CD4-positive, alpha-beta T cell treated with Interleukin-15 for 1 hour (primary cell): ENCODE results near the gene MACROD2.

Source experiments
- DNase-seq: peaks from one replicate; pipeline ENCODE4 v3.0.0-alpha.2; 2020

MACROD2 gene

GRCh38 chr20:14553774-14554534 is 558.6 kb downstream of the MACROD2 start:
- no peak for DNase-seq

- DNase-seq: no peak
These were observed 560.4 kb downstream of the MACROD2 start for GRCh38 chr20:14555676-14556075.

DNA sequence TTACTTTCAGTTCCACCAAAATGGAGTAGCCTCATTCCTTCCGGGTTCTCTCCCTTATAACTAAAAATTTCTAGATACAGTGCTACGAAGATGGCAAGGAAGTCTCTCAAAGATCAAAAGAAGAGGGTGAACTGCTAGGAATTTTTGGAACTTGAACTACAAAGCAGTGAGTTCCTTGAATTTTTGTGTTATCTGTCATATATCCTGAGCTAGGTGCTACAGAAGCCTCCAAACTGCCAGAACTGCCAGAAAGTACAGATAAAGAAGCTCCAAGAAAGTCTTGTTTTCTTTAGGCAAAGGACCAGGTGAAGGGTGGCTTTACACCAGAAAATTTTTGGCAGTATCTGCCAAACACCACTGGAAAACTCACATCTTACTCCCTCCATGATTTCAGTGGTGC is 560.9 kb downstream of the MACROD2 start:
- no peak for DNase-seq

DNA sequence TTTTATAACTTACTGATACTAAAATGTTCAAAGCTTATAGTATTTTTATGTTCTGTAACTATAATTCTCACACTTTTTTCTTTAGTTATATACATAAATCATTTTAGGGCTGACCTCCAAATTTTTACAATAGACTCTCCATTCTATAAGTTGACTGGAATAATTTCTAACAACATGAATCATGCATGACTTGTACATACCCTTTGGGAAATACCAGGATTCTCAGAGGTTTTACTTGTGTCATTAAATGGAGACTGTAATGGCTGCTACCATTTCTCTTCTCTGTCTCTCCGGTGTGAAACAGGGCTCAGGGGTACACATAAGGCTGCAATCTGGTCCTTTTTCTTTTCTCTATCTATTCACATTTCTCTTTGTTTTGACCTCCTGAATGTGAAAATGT is 564.3 kb downstream of the MACROD2 start:
- DNase-seq: no peak

DNA sequence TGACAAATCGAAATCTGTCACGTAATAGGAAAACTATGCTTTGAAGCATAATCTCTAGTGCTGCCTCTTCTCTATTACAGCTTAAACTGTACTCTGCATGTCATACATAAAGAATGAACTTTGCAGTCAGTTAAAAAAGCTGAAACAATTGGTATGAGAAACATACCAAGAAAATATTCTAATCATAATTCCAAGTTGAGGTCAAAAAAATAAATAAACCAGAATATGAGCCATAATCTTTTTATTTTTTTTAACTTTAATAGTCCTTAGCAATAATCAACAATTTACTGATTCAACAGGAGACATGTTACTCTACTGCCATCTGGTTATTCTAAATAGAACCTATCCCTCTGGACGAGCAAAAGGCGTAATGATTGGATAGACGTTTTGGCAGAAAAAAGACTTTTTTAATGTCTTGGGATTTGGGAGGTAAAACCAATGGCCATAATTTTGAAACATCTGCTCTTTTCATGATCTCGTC is 566.5 kb downstream of the MACROD2 start:
- no peak for DNase-seq

DNA sequence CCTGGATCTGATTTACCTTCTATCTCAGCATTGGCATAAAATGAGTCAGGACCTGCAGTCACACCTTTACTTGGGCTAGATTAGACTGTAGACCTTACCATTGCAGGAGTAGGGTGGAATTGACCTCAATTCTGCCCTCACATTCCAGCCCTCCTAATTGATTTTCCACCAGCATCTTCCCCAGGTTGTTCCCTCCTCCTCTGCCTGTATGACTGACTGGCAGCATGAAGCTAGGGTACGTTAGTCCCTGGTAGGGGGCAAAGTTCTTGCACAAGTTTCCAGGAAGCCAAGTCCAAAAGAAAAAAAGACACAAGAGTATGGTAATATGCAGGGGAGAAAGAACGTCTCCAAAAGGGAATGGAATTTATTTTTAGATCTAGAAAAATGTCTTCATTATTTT is 567.7 kb downstream of the MACROD2 start:
- DNase-seq: no peak

GRCh38 chr20:14566505-14566904 is 571.2 kb downstream of the MACROD2 start:
- no peak for DNase-seq

- no peak for DNase-seq
These were observed 572.9 kb downstream of the MACROD2 start for GRCh38 chr20:14568225-14568624.

- DNase-seq: no peak
These were observed 573.4 kb downstream of the MACROD2 start for GRCh38 chr20:14568701-14569100.

GRCh38 chr20:14569641-14570040 is 574.3 kb downstream of the MACROD2 start:
- no peak for DNase-seq

- DNase-seq: no peak
These were observed 575.5 kb downstream of the MACROD2 start for GRCh38 chr20:14570811-14571210.

GRCh38 chr20:14573676-14574075 is 578.4 kb downstream of the MACROD2 start:
- no peak for DNase-seq

- no peak for DNase-seq
These were observed 581.0 kb downstream of the MACROD2 start for GRCh38 chr20:14576196-14576877.

- no peak for DNase-seq
These were observed 585.2 kb downstream of the MACROD2 start for GRCh38 chr20:14580418-14581074.

DNA sequence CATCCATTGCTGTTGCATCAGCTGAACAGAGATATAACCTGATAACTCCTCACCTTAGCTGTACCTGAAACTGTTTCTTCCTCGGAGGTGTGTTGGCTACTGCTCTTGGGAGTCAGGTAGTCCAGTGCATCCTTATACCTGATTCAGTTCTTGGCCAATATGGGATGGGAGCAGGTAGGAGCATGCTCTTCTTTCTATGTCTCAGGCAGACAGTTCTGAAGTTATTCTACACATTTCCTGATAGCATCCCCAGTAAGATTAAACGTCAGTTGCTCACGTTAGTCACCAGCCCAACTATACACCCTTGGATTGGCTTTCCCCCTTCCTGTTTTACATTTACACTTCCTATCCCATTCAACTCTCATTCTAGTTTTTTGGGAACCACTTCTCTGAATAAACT is 586.4 kb downstream of the MACROD2 start:
- DNase-seq: no peak

DNA sequence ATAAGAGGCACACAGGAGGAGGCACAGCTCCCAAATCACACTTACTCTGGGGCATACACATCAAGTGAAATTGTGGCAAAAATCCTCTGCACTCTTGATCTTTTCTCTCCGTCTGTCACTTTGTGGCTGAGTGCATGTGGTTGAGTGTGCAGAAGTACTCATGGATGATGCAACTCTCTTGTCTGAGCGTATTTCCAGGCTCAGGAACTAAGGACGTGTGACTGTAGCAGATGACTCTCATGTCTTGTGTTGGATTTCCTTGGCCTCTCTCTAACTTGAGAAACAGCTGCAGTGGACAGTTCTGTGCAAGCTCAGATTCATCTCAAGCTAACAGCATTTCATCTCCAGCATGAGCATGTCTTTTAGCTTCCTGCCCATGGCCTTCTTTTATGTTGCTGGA is 587.5 kb downstream of the MACROD2 start:
- DNase-seq: no peak

GRCh38 chr20:14583413-14583812 is 588.1 kb downstream of the MACROD2 start:
- no peak for DNase-seq

- DNase-seq: no peak
These were observed 594.1 kb downstream of the MACROD2 start for GRCh38 chr20:14589383-14589782.

- DNase-seq: no peak
These were observed 599.7 kb downstream of the MACROD2 start for GRCh38 chr20:14595051-14595450.

DNA sequence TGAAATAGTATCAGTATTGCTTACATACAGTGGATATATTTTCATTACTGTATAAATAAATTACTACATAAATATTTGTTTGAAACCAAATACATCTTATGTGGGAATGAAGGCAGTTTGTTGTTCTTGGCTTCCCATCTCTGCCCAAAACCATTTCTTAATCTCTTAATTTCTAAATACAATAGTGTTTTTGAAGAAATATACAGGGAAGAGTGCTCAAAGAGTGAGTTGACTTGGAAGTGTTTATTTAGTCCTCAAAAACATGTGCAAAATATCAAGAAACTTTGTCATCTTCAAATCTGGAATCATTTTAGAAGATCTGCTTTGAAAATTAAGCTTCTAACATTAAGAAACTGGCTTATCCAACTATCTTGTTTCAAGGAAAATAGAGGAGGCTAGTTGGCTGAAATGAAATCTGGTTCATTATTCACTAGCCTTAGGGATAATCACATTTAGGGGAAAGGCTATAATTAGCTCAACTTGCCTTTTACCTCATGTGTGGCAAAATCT is 601.9 kb downstream of the MACROD2 start:
- no peak for DNase-seq

GRCh38 chr20:14599613-14600012 is 604.3 kb downstream of the MACROD2 start:
- no peak for DNase-seq

DNA sequence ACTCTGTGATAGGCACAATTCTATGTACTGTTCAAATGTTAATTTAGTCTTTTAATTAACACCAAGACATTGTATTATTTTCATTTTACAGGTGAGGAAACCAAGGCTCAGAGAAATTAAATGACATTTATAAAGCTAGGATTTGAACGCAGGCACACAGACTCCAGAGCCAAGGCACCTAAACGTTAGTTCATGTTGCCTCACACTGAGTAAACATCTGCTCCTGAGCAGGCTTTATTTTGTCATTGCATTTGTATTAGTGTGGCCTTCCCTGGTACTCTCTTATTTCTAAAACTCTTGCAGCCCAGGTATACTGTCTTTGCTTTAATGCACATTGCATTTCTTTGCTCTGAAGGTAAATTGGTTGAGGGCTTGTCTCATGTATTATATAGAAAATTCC is 605.2 kb downstream of the MACROD2 start:
- DNase-seq: no peak

GRCh38 chr20:14604143-14604542 is 608.8 kb downstream of the MACROD2 start:
- no peak for DNase-seq
